ENCODE data around the gene E2F3. TPM values are rescaled to one million over a fixed set of nuclear protein-coding genes. Genes with fewer than 3 reads are reported as not detected.

E2F3 gene
- total RNA-seq, 1 experiment from 2014 or later: 30.2 TPM

- Mint-ChIP-seq H3K4me3 (no peak overlapping the region), H3K27me3 (ENCODE audit: low read depth) (no peaks in the 10 kb centered on the region), H3K9me3 (peaks cover 14% of the 10 kb centered on the region), H3K36me3 (peaks cover 23% of the 10 kb centered on the region), H3K27ac (peak overlapping the region; percentile 84), H3K4me1 (peaks cover 39% of the 10 kb centered on the region)
- CTCF ChIA-PET: no interaction called here
- POLR2A ChIA-PET: no interaction called here
- TF ChIP-seq SMAD4 (CRISPR knock-in tag; IDR thresholded peaks at IDR 0.05) (no peak), CREB1 (CRISPR knock-in tag; IDR thresholded peaks at IDR 0.05) (no peak), SMAD3 (CRISPR knock-in tag; IDR thresholded peaks at IDR 0.05; ENCODE audit: borderline replicate concordance) (no peak), ZNF263 (CRISPR knock-in tag; IDR thresholded peaks at IDR 0.05; ENCODE audit: low read depth) (no peak), FOXP4 (CRISPR knock-in tag; IDR thresholded peaks at IDR 0.05) (no peak)
- TF ChIP-seq, protein P1, sequence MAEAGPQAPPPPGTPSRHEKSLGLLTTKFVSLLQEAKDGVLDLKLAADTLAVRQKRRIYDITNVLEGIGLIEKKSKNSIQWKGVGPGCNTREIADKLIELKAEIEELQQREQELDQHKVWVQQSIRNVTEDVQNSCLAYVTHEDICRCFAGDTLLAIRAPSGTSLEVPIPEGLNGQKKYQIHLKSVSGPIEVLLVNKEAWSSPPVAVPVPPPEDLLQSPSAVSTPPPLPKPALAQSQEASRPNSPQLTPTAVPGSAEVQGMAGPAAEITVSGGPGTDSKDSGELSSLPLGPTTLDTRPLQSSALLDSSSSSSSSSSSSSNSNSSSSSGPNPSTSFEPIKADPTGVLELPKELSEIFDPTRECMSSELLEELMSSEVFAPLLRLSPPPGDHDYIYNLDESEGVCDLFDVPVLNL (CRISPR knock-in tag; IDR thresholded peaks at IDR 0.05; ENCODE audit: borderline replicate concordance, low read depth): no peak
- TF ChIP-seq, protein P2, sequence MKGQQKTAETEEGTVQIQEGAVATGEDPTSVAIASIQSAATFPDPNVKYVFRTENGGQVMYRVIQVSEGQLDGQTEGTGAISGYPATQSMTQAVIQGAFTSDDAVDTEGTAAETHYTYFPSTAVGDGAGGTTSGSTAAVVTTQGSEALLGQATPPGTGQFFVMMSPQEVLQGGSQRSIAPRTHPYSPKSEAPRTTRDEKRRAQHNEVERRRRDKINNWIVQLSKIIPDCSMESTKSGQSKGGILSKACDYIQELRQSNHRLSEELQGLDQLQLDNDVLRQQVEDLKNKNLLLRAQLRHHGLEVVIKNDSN (CRISPR knock-in tag; IDR thresholded peaks at IDR 0.05): no peak
- DNase-seq (ENCODE audit: low spot score) (no peak), ATAC-seq (peak; percentile 33; the same call in 1 of the 2 replicates)
These were observed 24.8 kb downstream of the E2F3 start for GRCh38 chr6:20426177-20427082.

- ChIA-PET CTCF (no interaction called here), POLR2A (no interaction called here)
- DNase-seq (ENCODE audit: low spot score) (no peak), ATAC-seq (no peak)
- H3K4me1 Mint-ChIP-seq: peaks cover 39% of the 10 kb centered on the region
- H3K9me3 Mint-ChIP-seq: peaks cover 13% of the 10 kb centered on the region; the same call in 1 of the 2 replicates
- no peaks in the 10 kb centered on the region for H3K27me3 Mint-ChIP-seq (ENCODE audit: low read depth)
- H3K36me3 Mint-ChIP-seq: peaks cover 26% of the 10 kb centered on the region
- H3K27ac Mint-ChIP-seq: peak overlapping the region; percentile 61; the same call in 1 of the 2 replicates
- no peak overlapping the region for H3K4me3 Mint-ChIP-seq
- no peak for TF ChIP-seq ZNF532 (CRISPR knock-in tag; IDR thresholded peaks at IDR 0.05; ENCODE audit: borderline replicate concordance)
- no peak for TF ChIP-seq PRRX2 (CRISPR knock-in tag; IDR thresholded peaks at IDR 0.05)
- TF ChIP-seq, protein P3, sequence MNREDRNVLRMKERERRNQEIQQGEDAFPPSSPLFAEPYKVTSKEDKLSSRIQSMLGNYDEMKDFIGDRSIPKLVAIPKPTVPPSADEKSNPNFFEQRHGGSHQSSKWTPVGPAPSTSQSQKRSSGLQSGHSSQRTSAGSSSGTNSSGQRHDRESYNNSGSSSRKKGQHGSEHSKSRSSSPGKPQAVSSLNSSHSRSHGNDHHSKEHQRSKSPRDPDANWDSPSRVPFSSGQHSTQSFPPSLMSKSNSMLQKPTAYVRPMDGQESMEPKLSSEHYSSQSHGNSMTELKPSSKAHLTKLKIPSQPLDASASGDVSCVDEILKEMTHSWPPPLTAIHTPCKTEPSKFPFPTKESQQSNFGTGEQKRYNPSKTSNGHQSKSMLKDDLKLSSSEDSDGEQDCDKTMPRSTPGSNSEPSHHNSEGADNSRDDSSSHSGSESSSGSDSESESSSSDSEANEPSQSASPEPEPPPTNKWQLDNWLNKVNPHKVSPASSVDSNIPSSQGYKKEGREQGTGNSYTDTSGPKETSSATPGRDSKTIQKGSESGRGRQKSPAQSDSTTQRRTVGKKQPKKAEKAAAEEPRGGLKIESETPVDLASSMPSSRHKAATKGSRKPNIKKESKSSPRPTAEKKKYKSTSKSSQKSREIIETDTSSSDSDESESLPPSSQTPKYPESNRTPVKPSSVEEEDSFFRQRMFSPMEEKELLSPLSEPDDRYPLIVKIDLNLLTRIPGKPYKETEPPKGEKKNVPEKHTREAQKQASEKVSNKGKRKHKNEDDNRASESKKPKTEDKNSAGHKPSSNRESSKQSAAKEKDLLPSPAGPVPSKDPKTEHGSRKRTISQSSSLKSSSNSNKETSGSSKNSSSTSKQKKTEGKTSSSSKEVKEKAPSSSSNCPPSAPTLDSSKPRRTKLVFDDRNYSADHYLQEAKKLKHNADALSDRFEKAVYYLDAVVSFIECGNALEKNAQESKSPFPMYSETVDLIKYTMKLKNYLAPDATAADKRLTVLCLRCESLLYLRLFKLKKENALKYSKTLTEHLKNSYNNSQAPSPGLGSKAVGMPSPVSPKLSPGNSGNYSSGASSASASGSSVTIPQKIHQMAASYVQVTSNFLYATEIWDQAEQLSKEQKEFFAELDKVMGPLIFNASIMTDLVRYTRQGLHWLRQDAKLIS (CRISPR knock-in tag; IDR thresholded peaks at IDR 0.05; ENCODE audit: borderline replicate concordance): no peak
- TF ChIP-seq RORB (CRISPR knock-in tag; IDR thresholded peaks at IDR 0.05): no peak
- TF ChIP-seq FOXP4 (CRISPR knock-in tag; IDR thresholded peaks at IDR 0.05): no peak
- no peak for TF ChIP-seq RELA (CRISPR knock-in tag; IDR thresholded peaks at IDR 0.05; ENCODE audit: borderline replicate concordance)
- TF ChIP-seq JAZF1 (CRISPR knock-in tag; IDR thresholded peaks at IDR 0.05): no peak
- TF ChIP-seq HMGXB4 (CRISPR knock-in tag; IDR thresholded peaks at IDR 0.05): no peak
- TF ChIP-seq FOXP1 (CRISPR knock-in tag; IDR thresholded peaks at IDR 0.05; ENCODE audit: borderline replicate concordance): no peak
These were observed 26.2 kb downstream of the E2F3 start for GRCh38 chr6:20427856-20428255.

Measured in WTC11 (cell line).